Measurements from ENCODE around the gene RDH12.

Gene RDH12

GRCh38 chr14:67728258-67728657 lies 26.6 kb downstream of the RDH12 start:
- H3K9me3 ChIP-seq (ENCODE audit: control insufficient read depth in 1 of 2, low read length in 2 of 2): no peaks in the 10 kb centered on the region
- H3K27me3 ChIP-seq (ENCODE audit: low read depth, low read length): no peaks in the 10 kb centered on the region
- no peaks in the 10 kb centered on the region for H3K4me1 ChIP-seq (ENCODE audit: control insufficient read depth in 1 of 2, insufficient read depth in 2 of 2, low read length in 2 of 2)
- no peak overlapping the region for H3K27ac ChIP-seq (ENCODE audit: low read length)
- no peak overlapping the region for H3K4me3 ChIP-seq (ENCODE audit: low read depth in 1 of 2, low read length in 2 of 2)
- no peaks in the 10 kb centered on the region for H3K36me3 ChIP-seq (ENCODE audit: control insufficient read depth in 1 of 2, insufficient read depth in 2 of 2, low read length in 2 of 2)

GRCh38 chr14:67729072-67729885 lies 27.6 kb downstream of the RDH12 start:
- no peak overlapping the region for H3K27ac ChIP-seq (ENCODE audit: low read length)
- H3K27me3 ChIP-seq (ENCODE audit: low read depth, low read length): no peaks in the 10 kb centered on the region
- H3K4me3 ChIP-seq (ENCODE audit: low read depth in 1 of 2, low read length in 2 of 2): no peak overlapping the region
- H3K4me1 ChIP-seq (ENCODE audit: control insufficient read depth in 1 of 2, insufficient read depth in 2 of 2, low read length in 2 of 2): no peaks in the 10 kb centered on the region
- no peaks in the 10 kb centered on the region for H3K36me3 ChIP-seq (ENCODE audit: control insufficient read depth in 1 of 2, insufficient read depth in 2 of 2, low read length in 2 of 2)
- H3K9me3 ChIP-seq (ENCODE audit: control insufficient read depth in 1 of 2, low read length in 2 of 2): no peaks in the 10 kb centered on the region

- no peaks in the 10 kb centered on the region for H3K27me3 ChIP-seq (ENCODE audit: low read depth, low read length)
- H3K4me1 ChIP-seq (ENCODE audit: control insufficient read depth in 1 of 2, insufficient read depth in 2 of 2, low read length in 2 of 2): no peaks in the 10 kb centered on the region
- no peaks in the 10 kb centered on the region for H3K9me3 ChIP-seq (ENCODE audit: control insufficient read depth in 1 of 2, low read length in 2 of 2)
- H3K27ac ChIP-seq (ENCODE audit: low read length): no peak overlapping the region
- no peaks in the 10 kb centered on the region for H3K36me3 ChIP-seq (ENCODE audit: control insufficient read depth in 1 of 2, insufficient read depth in 2 of 2, low read length in 2 of 2)
- H3K4me3 ChIP-seq (ENCODE audit: low read depth in 1 of 2, low read length in 2 of 2): no peak overlapping the region
Measured at GRCh38 chr14:67733616-67734015, 31.9 kb downstream of the RDH12 start.

GRCh38 chr14:67734675-67735074 lies 33.0 kb downstream of the RDH12 start:
- Histone ChIP-seq H3K27me3 (ENCODE audit: low read depth, low read length) (no peaks in the 10 kb centered on the region), H3K36me3 (ENCODE audit: control insufficient read depth in 1 of 2, insufficient read depth in 2 of 2, low read length in 2 of 2) (no peaks in the 10 kb centered on the region), H3K4me1 (ENCODE audit: control insufficient read depth in 1 of 2, insufficient read depth in 2 of 2, low read length in 2 of 2) (no peaks in the 10 kb centered on the region), H3K27ac (ENCODE audit: low read length) (no peak overlapping the region), H3K9me3 (ENCODE audit: control insufficient read depth in 1 of 2, low read length in 2 of 2) (no peaks in the 10 kb centered on the region), H3K4me3 (ENCODE audit: low read depth in 1 of 2, low read length in 2 of 2) (no peak overlapping the region)

- Histone ChIP-seq H3K9me3 (ENCODE audit: control insufficient read depth in 1 of 2, low read length in 2 of 2) (no peaks in the 10 kb centered on the region), H3K27ac (ENCODE audit: low read length) (no peak overlapping the region), H3K27me3 (ENCODE audit: low read depth, low read length) (no peaks in the 10 kb centered on the region), H3K36me3 (ENCODE audit: control insufficient read depth in 1 of 2, insufficient read depth in 2 of 2, low read length in 2 of 2) (no peaks in the 10 kb centered on the region), H3K4me1 (ENCODE audit: control insufficient read depth in 1 of 2, insufficient read depth in 2 of 2, low read length in 2 of 2) (no peaks in the 10 kb centered on the region), H3K4me3 (ENCODE audit: low read depth in 1 of 2, low read length in 2 of 2) (no peak overlapping the region)
Measured at GRCh38 chr14:67735336-67736147, 33.9 kb downstream of the RDH12 start.

- no peaks in the 10 kb centered on the region for H3K36me3 ChIP-seq (ENCODE audit: control insufficient read depth in 1 of 2, insufficient read depth in 2 of 2, low read length in 2 of 2)
- no peak overlapping the region for H3K4me3 ChIP-seq (ENCODE audit: low read depth in 1 of 2, low read length in 2 of 2)
- no peaks in the 10 kb centered on the region for H3K9me3 ChIP-seq (ENCODE audit: control insufficient read depth in 1 of 2, low read length in 2 of 2)
- no peaks in the 10 kb centered on the region for H3K27me3 ChIP-seq (ENCODE audit: low read depth, low read length)
- no peaks in the 10 kb centered on the region for H3K4me1 ChIP-seq (ENCODE audit: control insufficient read depth in 1 of 2, insufficient read depth in 2 of 2, low read length in 2 of 2)
- no peak overlapping the region for H3K27ac ChIP-seq (ENCODE audit: low read length)
Measured at GRCh38 chr14:67736771-67737170, 35.1 kb downstream of the RDH12 start.

- H3K4me3 ChIP-seq (ENCODE audit: low read depth in 1 of 2, low read length in 2 of 2): no peak overlapping the region
- peaks cover 0 to 3% of the 10 kb centered on the region in 2 donors for H3K4me1 ChIP-seq (ENCODE audit: control insufficient read depth in 1 of 2, insufficient read depth in 2 of 2, low read length in 2 of 2)
- H3K27me3 ChIP-seq (ENCODE audit: low read depth, low read length): no peaks in the 10 kb centered on the region
- H3K36me3 ChIP-seq (ENCODE audit: control insufficient read depth in 1 of 2, insufficient read depth in 2 of 2, low read length in 2 of 2): no peaks in the 10 kb centered on the region
- no peaks in the 10 kb centered on the region for H3K9me3 ChIP-seq (ENCODE audit: control insufficient read depth in 1 of 2, low read length in 2 of 2)
- H3K27ac ChIP-seq (ENCODE audit: low read length): no peak overlapping the region
Measured at GRCh38 chr14:67738740-67739504, 37.2 kb downstream of the RDH12 start.

- Histone ChIP-seq H3K27me3 (ENCODE audit: low read depth, low read length) (no peaks in the 10 kb centered on the region), H3K27ac (ENCODE audit: low read length) (no peak overlapping the region), H3K4me3 (ENCODE audit: low read depth in 1 of 2, low read length in 2 of 2) (no peak overlapping the region), H3K36me3 (ENCODE audit: control insufficient read depth in 1 of 2, insufficient read depth in 2 of 2, low read length in 2 of 2) (peaks cover under 1 to 15% of the 10 kb centered on the region in 2 donors), H3K4me1 (ENCODE audit: control insufficient read depth in 1 of 2, insufficient read depth in 2 of 2, low read length in 2 of 2) (peaks cover 0 to 4% of the 10 kb centered on the region in 2 donors), H3K9me3 (ENCODE audit: control insufficient read depth in 1 of 2, low read length in 2 of 2) (no peaks in the 10 kb centered on the region)
Measured at GRCh38 chr14:67744046-67744445, 42.4 kb downstream of the RDH12 start.

- Histone ChIP-seq H3K4me3 (ENCODE audit: low read depth in 1 of 2, low read length in 2 of 2) (no peak overlapping the region), H3K27ac (ENCODE audit: low read length) (no peak overlapping the region), H3K4me1 (ENCODE audit: control insufficient read depth in 1 of 2, insufficient read depth in 2 of 2, low read length in 2 of 2) (peaks cover 0 to 4% of the 10 kb centered on the region in 2 donors), H3K27me3 (ENCODE audit: low read depth, low read length) (no peaks in the 10 kb centered on the region), H3K9me3 (ENCODE audit: control insufficient read depth in 1 of 2, low read length in 2 of 2) (no peaks in the 10 kb centered on the region), H3K36me3 (ENCODE audit: control insufficient read depth in 1 of 2, insufficient read depth in 2 of 2, low read length in 2 of 2) (peaks cover 27 to 36% of the 10 kb centered on the region in 2 donors)
Measured at GRCh38 chr14:67746927-67747326, 45.2 kb downstream of the RDH12 start.

GRCh38 chr14:67748312-67748711 lies 46.6 kb downstream of the RDH12 start:
- Histone ChIP-seq H3K27me3 (ENCODE audit: low read depth, low read length) (no peaks in the 10 kb centered on the region), H3K4me1 (ENCODE audit: control insufficient read depth in 1 of 2, insufficient read depth in 2 of 2, low read length in 2 of 2) (peaks cover 0 to 4% of the 10 kb centered on the region in 2 donors), H3K9me3 (ENCODE audit: control insufficient read depth in 1 of 2, low read length in 2 of 2) (no peaks in the 10 kb centered on the region), H3K4me3 (ENCODE audit: low read depth in 1 of 2, low read length in 2 of 2) (no peak overlapping the region), H3K36me3 (ENCODE audit: control insufficient read depth in 1 of 2, insufficient read depth in 2 of 2, low read length in 2 of 2) (peaks cover 41 to 50% of the 10 kb centered on the region in 2 donors), H3K27ac (ENCODE audit: low read length) (no peak overlapping the region)

Data from muscle layer of duodenum (tissue), 2 donors.